ENCODE data around the gene CACNA2D1.

Gene CACNA2D1

GRCh38 chr7:82166260-82167015, 277.1 kb downstream of the CACNA2D1 start:
- TF ChIP-seq PATZ1 (CRISPR knock-in tag; IDR thresholded peaks at IDR 0.05; ENCODE audit: borderline replicate concordance) (no peak), ZNF70 (CRISPR knock-in tag; IDR thresholded peaks at IDR 0.05) (no peak), CREB5 (CRISPR knock-in tag; IDR thresholded peaks at IDR 0.05; ENCODE audit: low read depth) (no peak), TCF4 (CRISPR knock-in tag; IDR thresholded peaks at IDR 0.05; ENCODE audit: borderline replicate concordance) (no peak), RARB (CRISPR knock-in tag; IDR thresholded peaks at IDR 0.05) (no peak)
- ATAC-seq: no peak

GRCh38 chr7:82164813-82165212, 278.8 kb downstream of the CACNA2D1 start:
- TF ChIP-seq PATZ1 (CRISPR knock-in tag; IDR thresholded peaks at IDR 0.05; ENCODE audit: borderline replicate concordance): no peak
- TF ChIP-seq TOX (CRISPR knock-in tag; IDR thresholded peaks at IDR 0.05; ENCODE audit: borderline replicate concordance): no peak
- TF ChIP-seq OSR1 (CRISPR knock-in tag; IDR thresholded peaks at IDR 0.05): no peak
- no peak for TF ChIP-seq ZFP3 (CRISPR knock-in tag; IDR thresholded peaks at IDR 0.05)
- 0 out of 2 replicates have a peak, but pooled peaks have one; percentile 36 for TF ChIP-seq ISL1 (CRISPR knock-in tag; IDR thresholded peaks at IDR 0.05)
- peak; percentile 87 for ATAC-seq

- no peak for TF ChIP-seq TSHZ2 (CRISPR knock-in tag; IDR thresholded peaks at IDR 0.05)
- no peak for TF ChIP-seq ARNTL (CRISPR knock-in tag; IDR thresholded peaks at IDR 0.05; ENCODE audit: borderline replicate concordance, low read depth)
- no peak for TF ChIP-seq ZNF565 (CRISPR knock-in tag; conservative IDR thresholded peaks at IDR 0.05; ENCODE audit: low read depth)
- no peak for TF ChIP-seq PATZ1 (CRISPR knock-in tag; IDR thresholded peaks at IDR 0.05; ENCODE audit: borderline replicate concordance)
- no peak for TF ChIP-seq ZFP30 (CRISPR knock-in tag; IDR thresholded peaks at IDR 0.05)
- TF ChIP-seq BACH2 (CRISPR knock-in tag; IDR thresholded peaks at IDR 0.05; ENCODE audit: borderline replicate concordance): no peak
- TF ChIP-seq ISL1 (CRISPR knock-in tag; IDR thresholded peaks at IDR 0.05): no peak
- no peak for TF ChIP-seq TOX (CRISPR knock-in tag; IDR thresholded peaks at IDR 0.05; ENCODE audit: borderline replicate concordance)
- no peak for ATAC-seq
Observed at GRCh38 chr7:82164410-82164809, 279.2 kb downstream of the CACNA2D1 start.

GRCh38 chr7:82163586-82163985, 280.0 kb downstream of the CACNA2D1 start:
- no peak for TF ChIP-seq ZNF8 (CRISPR knock-in tag; IDR thresholded peaks at IDR 0.05)
- no peak for TF ChIP-seq BACH2 (CRISPR knock-in tag; IDR thresholded peaks at IDR 0.05; ENCODE audit: borderline replicate concordance)
- TF ChIP-seq ARNTL (CRISPR knock-in tag; IDR thresholded peaks at IDR 0.05; ENCODE audit: borderline replicate concordance, low read depth): no peak
- TF ChIP-seq CREB5 (CRISPR knock-in tag; IDR thresholded peaks at IDR 0.05; ENCODE audit: low read depth): no peak
- no peak for TF ChIP-seq TCF4 (CRISPR knock-in tag; IDR thresholded peaks at IDR 0.05; ENCODE audit: borderline replicate concordance)
- ATAC-seq: no peak

Data from SK-N-SH treated with all-trans-retinoic acid at 6 μM for 48 hours (cell line).